SK-N-SH (cell line): ENCODE results near the gene FCSK.

ENCODE experiments used
- CTCF ChIP-seq: fragments of 200-600 bp; sonication (generic); IDR thresholded peaks from 2 replicates; pipeline ENCODE4 v1.6.1; 2017; ENCODE audit warnings: antibody characterized with exemption, mild to moderate bottlenecking, moderate library complexity
- EP300 ChIP-seq, 2 experiments: IDR thresholded peaks; 2 replicates each; pipeline versions ENCODE4 v1.4.0 to v1.6.1; 2012; ENCODE audit warnings: borderline replicate concordance in 1 of 2, low read depth in 1 of 2, low read length in 1 of 2
- FOXM1 ChIP-seq: IDR thresholded peaks from 2 replicates; pipeline ENCODE4 v1.4.0; 2012; ENCODE audit warnings: low read depth, mild to moderate bottlenecking
- GABPA ChIP-seq: IDR thresholded peaks from 2 replicates; pipeline ENCODE4 v1.4.0; 2012; ENCODE audit warnings: low read depth, mild to moderate bottlenecking
- GATA2 ChIP-seq: sonication (generic); formaldehyde crosslinking; IDR thresholded peaks from 2 replicates; pipeline ENCODE4 v1.5.0; 2020; ENCODE audit warnings: mild to moderate bottlenecking, missing genetic modification reagents
- JUND ChIP-seq: IDR thresholded peaks from 2 replicates; pipeline ENCODE4 v1.4.0; 2012
- MEF2A ChIP-seq: IDR thresholded peaks from 2 replicates; pipeline ENCODE4 v1.4.0; 2012; ENCODE audit warnings: low read depth, borderline replicate concordance
- POLR2AphosphoS5 ChIP-seq: IDR thresholded peaks from 2 replicates; pipeline ENCODE4 v1.6.1; 2012; ENCODE audit warnings: low read depth, low read length
- RCOR1 ChIP-seq: fragments of 150-350 bp; IDR thresholded peaks from 2 replicates; pipeline ENCODE4 v1.6.1; 2017; ENCODE audit warnings: antibody characterized with exemption, low read length
- RXRA ChIP-seq: IDR thresholded peaks from 2 replicates; pipeline ENCODE4 v1.4.0; 2012; ENCODE audit warnings: low read depth, mild to moderate bottlenecking, borderline replicate concordance
- SMC3 ChIP-seq: IDR thresholded peaks from 2 replicates; pipeline ENCODE4 v1.6.1; 2012; ENCODE audit warnings: low read depth, low read length, improper control_type of control experiment
- TAF1 ChIP-seq: IDR thresholded peaks from 2 replicates; pipeline ENCODE4 v1.6.1; 2012; ENCODE audit warnings: low read depth, mild to moderate bottlenecking, low read length, moderate library complexity, borderline replicate concordance
- USF2 ChIP-seq: fragments of 150-350 bp; IDR thresholded peaks from 2 replicates; pipeline ENCODE4 v1.6.1; 2017; ENCODE audit warnings: antibody characterized with exemption, low read length, low read depth, borderline replicate concordance
- YY1 ChIP-seq: IDR thresholded peaks from 2 replicates; pipeline ENCODE4 v1.4.0; 2012; ENCODE audit warnings: low read depth, mild to moderate bottlenecking

GRCh38 chr16:70472786-70473433, 18.5 kb downstream of the FCSK start:
- no peak for TF ChIP-seq CTCF
- TF ChIP-seq USF2 = no peak
- TF ChIP-seq SMC3 = no peak
- no peak for TF ChIP-seq EP300 (IDR thresholded peaks at IDR 0.05; ENCODE audit: borderline replicate concordance in 1 of 2, low read depth in 1 of 2, low read length in 1 of 2)
- no peak for TF ChIP-seq RXRA
- TF ChIP-seq GABPA = no peak
- no peak for TF ChIP-seq MEF2A
- no peak for TF ChIP-seq RCOR1
- no peak for TF ChIP-seq GATA2 (CRISPR knock-in tag)
- TF ChIP-seq FOXM1 = no peak
- no peak for TF ChIP-seq JUND
- no peak for TF ChIP-seq POLR2AphosphoS5
- no peak for TF ChIP-seq YY1
- no peak for TF ChIP-seq TAF1
